SK-N-MC (cell line): ENCODE data around the gene KIF2A.

ENCODE experiments used
- DNase-seq: peaks from one replicate; pipeline ENCODE4 v3.0.0-alpha.2; 2011; ENCODE audit warnings: low read depth, low spot score
- H3K27ac ChIP-seq: fragments of 200-600 bp; sonication (generic); 2 replicates; pipeline ENCODE4 v1.5.1; 2016; ENCODE audit warnings: mixed run types
- H3K36me3 ChIP-seq: fragments of 200-600 bp; sonication (generic); 2 replicates; pipeline ENCODE4 v1.6.1; 2017; ENCODE audit warnings: antibody characterized with exemption, low read length, mixed read lengths; ENCODE audit not compliant: insufficient read depth
- H3K4me3 ChIP-seq: fragments of 200-600 bp; sonication (generic); 2 replicates; pipeline ENCODE4 v1.5.1; 2016
- H3K9ac ChIP-seq: fragments of 200-600 bp; sonication (generic); 2 replicates; pipeline ENCODE4 v1.8.0; 2017; ENCODE audit warnings: mixed run types, mixed read lengths; ENCODE audit not compliant: insufficient read length
- H3K9me3 ChIP-seq: fragments of 200-600 bp; sonication (generic); 2 replicates; pipeline ENCODE4 v1.6.1; 2017; ENCODE audit warnings: low read depth, mild to moderate bottlenecking, antibody characterized with exemption, low read length, moderate library complexity, mixed read lengths
- EZH2 ChIP-seq: fragments of 200-600 bp; sonication (generic); IDR thresholded peaks from one replicate; pipeline ENCODE4 v1.6.1; 2017; ENCODE audit warnings: antibody characterized with exemption
- FOXP2 ChIP-seq: optimal IDR thresholded peaks from 2 replicates; pipeline ENCODE3; 2011; ENCODE audit warnings: mild to moderate bottlenecking, moderate library complexity; ENCODE audit not compliant: insufficient read depth; ENCODE audit errors: extremely low read length, control extremely low read depth
- POLR2AphosphoS5 ChIP-seq: IDR thresholded peaks from 2 replicates; pipeline ENCODE4 v1.6.1; 2012; ENCODE audit warnings: mild to moderate bottlenecking, low read depth, low read length, borderline replicate concordance

KIF2A gene

GRCh38 chr5:62299101-62299500, 6.9 kb upstream of the KIF2A start:
- no peak overlapping the region for H3K4me3 ChIP-seq
- TF ChIP-seq EZH2 (no peak), POLR2AphosphoS5 (no peak), FOXP2 (no peak)
- H3K36me3 ChIP-seq: no peaks in the 10 kb centered on the region
- no peaks in the 10 kb centered on the region for H3K9me3 ChIP-seq
- H3K9ac ChIP-seq: no peak overlapping the region
- no peak for DNase-seq
- no peak overlapping the region for H3K27ac ChIP-seq

DNA sequence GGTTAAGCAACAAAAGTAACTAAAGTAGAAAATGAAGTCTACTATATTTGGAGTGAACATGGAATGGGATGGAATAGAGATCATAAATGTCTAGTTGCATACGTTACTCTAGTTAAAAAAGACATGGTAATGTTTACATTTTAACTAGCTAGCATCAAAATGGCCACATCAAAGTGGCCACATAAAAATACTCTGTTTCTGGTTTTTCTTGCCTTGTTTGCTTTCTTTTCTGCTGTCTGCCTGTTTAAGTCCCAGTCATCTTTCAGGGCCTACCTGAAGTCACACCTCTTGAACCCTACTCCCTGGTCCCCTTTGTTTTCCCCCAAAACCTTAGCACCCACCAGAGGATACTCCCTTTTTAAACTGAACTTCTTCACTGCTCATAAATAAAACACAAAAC, 6.4 kb upstream of the KIF2A start:
- DNase-seq: no peak
- Histone ChIP-seq H3K9ac (no peak overlapping the region), H3K4me3 (no peak overlapping the region), H3K27ac (no peak overlapping the region), H3K9me3 (no peaks in the 10 kb centered on the region), H3K36me3 (no peaks in the 10 kb centered on the region)
- TF ChIP-seq POLR2AphosphoS5 (no peak), FOXP2 (no peak), EZH2 (no peak)

- Histone ChIP-seq H3K27ac (peak overlapping the region; percentile 84), H3K4me3 (peak overlapping the region; percentile 97), H3K9me3 (no peaks in the 10 kb centered on the region), H3K9ac (peak overlapping the region; percentile 60), H3K36me3 (peaks cover 14% of the 10 kb centered on the region)
- no peak for DNase-seq
- no peak for TF ChIP-seq POLR2AphosphoS5
- TF ChIP-seq EZH2: no peak
- no peak for TF ChIP-seq FOXP2
These were observed 670 bp upstream of the KIF2A start for GRCh38 chr5:62305358-62305714.

DNA sequence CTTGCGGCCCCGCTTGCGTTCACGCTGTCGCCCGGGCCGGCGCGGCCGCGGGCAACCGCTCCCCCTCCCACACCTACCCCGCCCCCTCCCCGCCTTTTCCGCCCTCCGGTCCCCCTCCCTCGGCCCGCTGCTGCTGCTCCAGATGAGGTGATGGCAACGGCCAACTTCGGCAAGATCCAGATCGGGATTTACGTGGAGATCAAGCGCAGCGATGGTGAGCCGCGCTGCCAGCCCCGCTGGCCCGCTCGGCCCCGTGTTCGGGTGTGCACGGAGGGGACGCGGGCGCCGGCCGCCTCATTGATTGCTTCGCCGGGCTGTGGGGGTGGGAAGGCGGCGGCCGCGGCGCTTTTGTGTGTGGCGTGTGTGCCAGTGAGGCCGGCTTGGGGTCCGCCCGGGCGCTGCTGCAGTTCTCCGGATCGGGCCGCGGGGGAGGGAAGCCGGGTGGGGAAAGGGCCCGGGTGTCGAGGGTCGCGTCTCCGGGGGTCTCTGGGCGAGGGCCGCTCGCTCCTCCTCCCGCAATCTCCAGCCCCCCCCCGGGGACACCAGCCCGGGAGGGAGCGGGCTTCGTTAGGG, 403 bp downstream of the KIF2A start:
- H3K9ac ChIP-seq: peak overlapping the region; percentile 83
- no peaks in the 10 kb centered on the region for H3K9me3 ChIP-seq
- H3K4me3 ChIP-seq: peak overlapping the region; percentile 97
- peak overlapping the region; percentile 45 for H3K27ac ChIP-seq
- no peak; the same call in 1 of the 2 replicates for TF ChIP-seq POLR2AphosphoS5
- TF ChIP-seq FOXP2: no peak
- TF ChIP-seq EZH2: no peak
- peaks cover 23% of the 10 kb centered on the region for H3K36me3 ChIP-seq
- no peak for DNase-seq

GRCh38 chr5:62306896-62307689, 1.1 kb downstream of the KIF2A start:
- TF ChIP-seq EZH2 (no peak), POLR2AphosphoS5 (no peak), FOXP2 (no peak)
- Histone ChIP-seq H3K27ac (peak overlapping the region; percentile 45), H3K9me3 (no peaks in the 10 kb centered on the region), H3K36me3 (peaks cover 23% of the 10 kb centered on the region), H3K9ac (peak overlapping the region; percentile 83), H3K4me3 (peak overlapping the region; percentile 97)
- DNase-seq: no peak

GRCh38 chr5:62308439-62308838, 2.4 kb downstream of the KIF2A start:
- Histone ChIP-seq H3K27ac (no peak overlapping the region), H3K36me3 (peaks cover 23% of the 10 kb centered on the region), H3K9ac (no peak overlapping the region), H3K4me3 (no peak overlapping the region), H3K9me3 (no peaks in the 10 kb centered on the region)
- no peak for DNase-seq
- TF ChIP-seq POLR2AphosphoS5 (no peak), FOXP2 (no peak), EZH2 (no peak)

DNA sequence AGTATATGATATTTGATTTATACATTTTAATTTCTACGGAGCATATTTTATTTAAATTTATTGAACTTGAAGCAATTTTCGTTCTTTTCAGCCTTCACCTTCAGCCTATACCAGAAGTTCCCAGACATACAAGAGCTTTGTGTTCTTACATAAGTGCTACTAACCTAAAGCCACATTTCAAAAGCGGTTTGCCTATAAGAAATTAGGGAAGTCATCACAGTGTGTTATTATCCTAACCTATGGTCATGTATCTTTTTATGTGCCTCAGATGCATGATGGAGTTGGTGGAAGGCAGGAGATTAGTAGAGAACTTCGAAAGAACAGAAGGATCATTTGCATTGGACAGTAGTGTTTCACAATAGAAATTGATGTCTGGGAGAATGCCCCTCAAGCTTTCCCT, 3.1 kb downstream of the KIF2A start:
- Histone ChIP-seq H3K4me3 (no peak overlapping the region), H3K27ac (no peak overlapping the region), H3K36me3 (peaks cover 23% of the 10 kb centered on the region), H3K9me3 (no peaks in the 10 kb centered on the region), H3K9ac (no peak overlapping the region)
- TF ChIP-seq FOXP2 (no peak), EZH2 (no peak), POLR2AphosphoS5 (no peak)
- DNase-seq: no peak

DNA sequence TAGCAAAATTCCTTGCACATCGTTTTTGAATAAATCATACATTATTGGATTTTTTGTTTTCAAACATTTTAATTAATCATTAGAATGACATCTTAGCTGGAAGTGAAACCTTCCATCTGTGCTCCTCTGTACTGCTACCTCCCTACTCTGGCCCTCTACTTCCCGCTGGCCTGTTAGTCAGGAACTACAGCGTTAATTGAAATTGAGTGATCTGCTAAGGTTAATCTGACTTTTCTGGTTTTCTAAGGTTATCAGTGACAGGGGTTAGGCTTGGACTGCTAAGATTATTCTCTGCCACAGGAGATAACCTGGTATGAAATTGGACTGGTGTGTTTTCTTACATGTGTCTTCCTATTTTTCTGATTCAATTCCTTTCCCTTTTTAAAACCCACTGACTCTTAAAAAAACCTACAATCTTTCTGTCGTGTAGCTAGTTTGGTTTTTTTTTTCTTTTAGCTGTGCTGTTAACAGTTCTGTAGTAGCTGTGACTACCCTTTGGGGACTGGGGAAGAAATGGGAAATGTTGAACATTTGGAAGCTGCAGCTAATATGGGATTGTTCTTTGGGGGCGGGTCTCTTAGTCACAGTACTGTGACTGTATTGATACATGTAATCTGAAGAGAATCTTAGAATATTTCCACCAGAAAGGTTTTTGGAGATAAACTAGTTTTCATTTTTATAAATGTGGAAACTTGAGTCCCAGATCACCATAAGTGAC, 4.6 kb downstream of the KIF2A start:
- H3K9me3 ChIP-seq: no peaks in the 10 kb centered on the region
- no peak for TF ChIP-seq EZH2
- no peak for TF ChIP-seq POLR2AphosphoS5
- TF ChIP-seq FOXP2: no peak
- DNase-seq: no peak
- H3K36me3 ChIP-seq: peaks cover 23% of the 10 kb centered on the region
- no peak overlapping the region for H3K4me3 ChIP-seq
- H3K27ac ChIP-seq: no peak overlapping the region
- no peak overlapping the region for H3K9ac ChIP-seq

DNA sequence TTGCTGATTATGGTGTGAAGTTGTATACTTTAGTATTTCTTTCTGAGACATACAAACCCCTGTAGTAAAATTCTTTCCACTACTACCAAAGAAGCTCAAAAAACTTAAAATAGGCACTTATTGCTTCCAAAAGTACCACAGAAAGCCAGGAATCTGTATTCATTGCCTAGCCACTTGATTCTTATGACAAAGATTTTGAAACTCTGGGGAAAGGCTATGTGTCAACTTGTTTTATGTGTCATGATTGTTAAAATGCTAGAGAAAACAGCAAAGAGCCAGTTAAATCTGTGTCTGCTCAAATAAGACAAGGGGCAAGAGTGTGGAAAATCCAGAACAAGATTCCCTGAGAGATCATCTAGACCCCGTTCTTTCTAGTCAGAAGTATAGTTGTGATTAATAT, 6.0 kb downstream of the KIF2A start:
- no peaks in the 10 kb centered on the region for H3K9me3 ChIP-seq
- no peak overlapping the region for H3K9ac ChIP-seq
- TF ChIP-seq FOXP2 (no peak), EZH2 (no peak), POLR2AphosphoS5 (no peak)
- peaks cover 23% of the 10 kb centered on the region for H3K36me3 ChIP-seq
- H3K4me3 ChIP-seq: no peak overlapping the region
- 0 out of 2 replicates have a peak overlapping the region, but pooled peaks have one; percentile 22 for H3K27ac ChIP-seq
- no peak for DNase-seq
